GM12873 (cell line): ENCODE data around the gene TERT.

ENCODE experiments used
- TF ChIP-seq, protein P1 (sequence below): IDR thresholded peaks from 2 replicates; pipeline ENCODE4 v1.5.1; 2012; ENCODE audit warnings: low read depth, mild to moderate bottlenecking, moderate library complexity, low read length, control low read depth; ENCODE audit not compliant: insufficient read depth; ENCODE audit errors: missing control alignments

Gene TERT

DNA sequence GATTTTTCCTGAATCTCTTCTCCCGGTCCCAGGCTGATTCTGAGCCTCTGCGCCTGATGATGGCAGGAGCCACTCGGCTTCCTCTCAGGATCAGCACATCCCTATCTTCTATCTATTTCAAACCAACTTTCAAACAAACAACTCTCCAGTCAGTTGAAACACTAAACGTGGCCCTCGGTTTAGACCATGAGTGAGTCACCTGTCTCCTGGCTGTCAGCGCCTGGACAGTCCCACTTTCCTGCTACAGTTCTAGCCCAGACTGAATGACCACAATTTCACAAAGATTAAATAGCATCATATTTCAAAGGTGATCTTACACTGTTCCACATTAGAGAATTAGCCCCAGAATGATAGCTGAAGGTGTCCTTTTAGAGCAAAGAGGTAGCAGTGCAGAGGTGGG lies 87.3 kb downstream of the TERT start:
- TF ChIP-seq, protein P1, sequence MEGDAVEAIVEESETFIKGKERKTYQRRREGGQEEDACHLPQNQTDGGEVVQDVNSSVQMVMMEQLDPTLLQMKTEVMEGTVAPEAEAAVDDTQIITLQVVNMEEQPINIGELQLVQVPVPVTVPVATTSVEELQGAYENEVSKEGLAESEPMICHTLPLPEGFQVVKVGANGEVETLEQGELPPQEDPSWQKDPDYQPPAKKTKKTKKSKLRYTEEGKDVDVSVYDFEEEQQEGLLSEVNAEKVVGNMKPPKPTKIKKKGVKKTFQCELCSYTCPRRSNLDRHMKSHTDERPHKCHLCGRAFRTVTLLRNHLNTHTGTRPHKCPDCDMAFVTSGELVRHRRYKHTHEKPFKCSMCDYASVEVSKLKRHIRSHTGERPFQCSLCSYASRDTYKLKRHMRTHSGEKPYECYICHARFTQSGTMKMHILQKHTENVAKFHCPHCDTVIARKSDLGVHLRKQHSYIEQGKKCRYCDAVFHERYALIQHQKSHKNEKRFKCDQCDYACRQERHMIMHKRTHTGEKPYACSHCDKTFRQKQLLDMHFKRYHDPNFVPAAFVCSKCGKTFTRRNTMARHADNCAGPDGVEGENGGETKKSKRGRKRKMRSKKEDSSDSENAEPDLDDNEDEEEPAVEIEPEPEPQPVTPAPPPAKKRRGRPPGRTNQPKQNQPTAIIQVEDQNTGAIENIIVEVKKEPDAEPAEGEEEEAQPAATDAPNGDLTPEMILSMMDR, result no peak

DNA sequence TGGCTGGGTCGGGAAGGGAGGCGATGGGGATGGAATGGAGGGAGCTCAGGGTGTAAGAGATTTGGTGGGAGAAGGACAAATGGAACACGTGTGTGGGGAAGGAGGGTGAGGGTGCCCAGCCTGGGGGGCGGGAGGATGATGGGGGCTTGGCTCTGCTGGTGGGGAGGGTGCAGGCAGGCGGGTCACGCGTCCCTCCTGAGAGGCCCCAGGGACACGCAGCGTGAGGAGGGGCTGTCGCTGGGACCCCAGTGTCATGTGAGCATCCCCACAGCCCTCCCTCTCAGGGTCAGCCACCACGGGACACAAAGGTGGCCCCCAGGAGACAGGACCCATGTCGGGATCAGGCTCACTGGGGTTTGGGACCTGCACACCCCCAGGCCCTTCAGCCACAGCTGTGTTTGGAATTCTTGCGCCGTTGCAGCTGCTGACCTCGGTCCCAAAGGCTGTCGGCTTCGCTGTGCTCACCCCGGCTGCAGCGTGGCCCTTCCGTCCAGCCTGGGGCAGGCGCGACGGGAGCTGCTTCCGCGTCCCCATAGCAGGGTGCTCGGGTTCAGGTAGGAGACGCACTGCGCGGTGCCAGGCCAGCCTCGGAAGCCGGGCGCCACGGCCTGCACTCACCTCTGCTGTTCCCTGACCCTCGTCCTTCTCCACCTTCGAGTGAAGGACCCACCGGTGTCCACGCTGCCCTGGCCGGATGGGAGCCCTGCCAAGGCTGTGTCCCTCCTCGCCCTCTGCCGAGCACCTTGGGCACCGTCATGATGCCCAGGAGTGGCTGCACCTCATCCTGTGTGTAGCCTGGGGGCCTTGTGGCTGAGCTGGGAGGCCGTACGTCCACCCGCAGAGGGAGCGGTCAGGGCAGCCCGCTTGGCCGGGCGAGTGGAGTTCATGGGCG lies 88.1 kb downstream of the TERT start:
- TF ChIP-seq, protein P1, result no peak

DNA sequence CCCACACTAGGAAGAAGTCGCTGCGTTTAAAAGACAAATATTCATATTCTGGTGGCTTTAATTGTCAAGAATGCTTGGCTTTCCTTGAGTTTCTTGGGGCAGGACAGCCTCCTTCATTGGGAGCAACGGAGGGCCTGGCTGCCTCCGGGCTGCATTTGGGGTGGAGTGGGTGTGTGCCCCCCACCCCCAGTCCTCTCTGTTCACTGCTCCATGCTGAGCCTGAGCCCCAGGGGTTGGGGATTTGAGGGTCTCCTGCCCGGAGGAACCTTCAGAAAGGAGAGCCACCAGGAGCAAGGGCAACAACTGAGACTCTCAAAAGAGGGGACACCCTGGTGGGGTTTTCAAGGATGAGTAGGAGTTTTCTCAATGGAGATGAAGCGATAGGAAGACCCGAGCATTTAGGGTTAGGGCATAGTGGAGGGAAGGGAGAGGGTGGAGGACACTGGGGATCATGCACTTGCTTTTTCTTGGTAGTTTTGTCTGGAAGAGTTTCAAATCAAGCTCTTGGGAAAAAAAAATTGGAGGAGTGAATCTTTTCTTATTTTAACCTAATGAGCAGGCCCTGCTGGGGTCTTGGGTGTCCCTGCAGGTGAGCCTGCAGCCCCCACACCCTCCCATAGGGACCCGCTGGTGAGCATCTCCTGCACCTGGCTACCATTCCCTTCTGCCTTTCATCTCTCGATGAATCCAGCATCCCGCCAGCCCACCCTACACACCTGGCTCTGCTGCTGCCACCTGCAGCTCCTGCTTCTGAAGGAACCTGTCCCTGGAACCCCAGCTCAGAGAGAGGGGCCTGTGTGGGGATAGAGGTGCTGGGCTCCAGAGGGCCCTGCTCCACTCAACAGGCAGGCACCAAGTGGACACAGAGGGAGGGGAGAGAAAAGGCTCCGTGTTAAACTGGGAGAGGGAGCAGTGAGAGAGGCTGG lies 89.3 kb downstream of the TERT start:
- TF ChIP-seq, protein P1, result no peak

DNA sequence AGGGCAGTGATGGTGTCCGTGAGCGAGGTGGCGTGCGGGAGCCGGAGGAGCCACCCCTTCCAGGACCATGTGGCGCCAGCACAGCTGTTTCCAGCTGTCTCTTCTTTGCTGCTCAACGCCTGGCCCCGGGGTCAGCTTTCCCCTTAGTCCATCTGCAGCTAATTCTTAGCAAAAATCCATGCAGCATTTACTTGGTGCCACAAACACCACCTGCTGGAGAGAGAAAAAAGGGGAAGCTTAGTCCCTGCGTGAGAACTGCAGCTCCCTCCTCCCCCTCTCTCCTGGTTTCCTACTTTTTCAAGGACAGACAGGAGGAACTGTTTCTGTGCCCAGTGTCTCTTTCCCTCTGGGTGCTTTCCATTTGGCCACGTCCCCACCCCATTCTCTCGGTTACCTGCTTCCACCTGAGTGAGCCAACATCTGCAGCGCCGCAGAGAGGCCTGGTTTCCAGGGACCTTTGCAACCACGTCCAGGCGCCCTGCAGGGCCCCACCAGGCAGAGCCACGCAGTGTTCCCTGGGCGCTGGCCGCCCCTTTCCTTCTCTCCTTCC lies 90.1 kb downstream of the TERT start:
- TF ChIP-seq, protein P1, result peak; percentile 2

DNA sequence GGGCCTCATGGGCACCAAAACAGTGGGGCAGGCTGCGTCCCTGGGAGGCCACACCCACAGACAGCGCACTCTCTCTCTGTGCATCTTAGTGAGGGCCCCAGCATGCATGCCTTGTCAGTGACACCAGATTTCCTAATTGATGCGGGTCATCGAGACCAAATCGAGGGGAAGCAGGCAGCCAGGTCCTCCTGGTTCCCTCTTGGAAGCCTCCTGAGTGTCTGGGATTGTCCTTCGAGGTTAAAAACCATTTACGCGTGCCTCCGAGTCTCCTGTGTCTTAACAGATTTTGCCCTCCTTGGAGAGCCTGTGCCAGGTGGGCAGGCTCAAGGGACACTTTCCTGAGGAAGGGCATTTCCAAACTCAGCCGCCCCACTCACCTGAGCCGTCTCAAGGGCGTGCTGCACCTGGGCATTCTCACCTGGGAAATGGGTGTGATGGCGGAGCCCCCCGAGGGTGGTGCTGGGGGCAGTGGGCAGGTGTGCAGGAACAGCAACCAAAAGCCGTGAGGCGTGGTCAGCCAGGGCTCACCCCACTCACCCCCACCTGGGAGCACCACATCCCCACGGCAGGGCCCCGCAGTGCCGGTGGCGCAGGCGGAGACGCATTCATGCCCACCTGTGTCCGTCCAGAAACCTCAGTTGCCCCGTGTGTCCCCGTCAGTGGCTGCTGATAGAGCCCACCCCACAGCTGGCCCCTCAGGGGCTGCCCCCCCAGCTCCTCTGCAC lies 90.7 kb downstream of the TERT start:
- TF ChIP-seq, protein P1, result no peak

DNA sequence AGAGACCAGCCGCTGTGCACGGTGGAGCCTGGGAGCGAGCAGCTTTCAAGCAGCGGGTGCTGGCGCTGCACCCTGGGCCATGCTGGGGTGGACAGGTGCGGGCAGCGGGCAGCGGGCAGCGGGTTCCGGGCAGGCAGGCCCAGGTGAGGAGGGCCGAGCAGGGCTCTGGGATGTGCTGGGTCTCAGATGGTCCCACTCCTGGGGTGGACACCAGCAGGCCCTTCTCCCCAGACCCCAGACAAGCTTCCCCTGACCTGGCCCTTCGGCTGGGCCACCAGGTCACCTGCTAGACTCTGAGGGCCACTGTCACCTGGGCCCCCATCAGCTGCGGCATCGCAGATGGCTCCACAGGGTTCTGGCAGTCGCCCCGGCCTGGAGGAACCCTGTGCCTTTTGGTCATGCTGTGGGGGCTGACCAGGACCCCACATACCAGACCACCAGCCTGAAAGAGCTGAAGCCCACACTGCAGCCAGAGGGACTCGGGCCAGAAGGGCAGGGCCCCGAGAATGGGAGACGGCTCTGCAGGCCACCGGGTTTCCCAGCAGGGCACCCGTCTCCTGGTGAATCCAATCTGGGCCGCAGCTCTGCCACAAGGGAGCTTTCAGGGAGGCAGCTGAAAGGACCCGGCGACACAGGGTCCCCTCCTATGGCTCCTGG lies 91.4 kb downstream of the TERT start:
- TF ChIP-seq, protein P1, result no peak
